Peyer's patch (tissue), 4 donors: ENCODE results near the gene PLEKHG4. TPM values are rescaled to one million over a fixed set of nuclear protein-coding genes. Genes with fewer than 3 reads are reported as not detected.

Experiments used
- DNase-seq, 3 donors: peaks; one replicate each; pipeline ENCODE4 v3.0.0-alpha.2; 2017 to 2019
- H3K27ac ChIP-seq, 4 donors: fragments of 200-600 bp; sonication (generic); one replicate each; pipeline ENCODE4 v1.5.1; 2016 to 2019
- H3K27me3 ChIP-seq, 2 donors: fragments of 200-600 bp; sonication (generic); one replicate each; pipeline ENCODE4 v1.5.1; 2019
- H3K36me3 ChIP-seq, 3 donors: fragments of 200-600 bp; sonication (generic); one replicate each; pipeline ENCODE4 v1.5.1; 2016 to 2019
- H3K4me1 ChIP-seq, 4 donors: fragments of 200-600 bp; sonication (generic); one replicate each; pipeline ENCODE4 v1.5.1; 2016 to 2019
- H3K4me3 ChIP-seq, 4 donors: fragments of 200-600 bp; sonication (generic); 1 replicate in 3 of 4; 2 replicates in 1 of 4; pipeline ENCODE4 v1.5.1; 2016 to 2019; ENCODE audit warnings: mild to moderate bottlenecking in 1 of 4
- H3K9me3 ChIP-seq, 4 donors: fragments of 200-600 bp; sonication (generic); one replicate each; pipeline ENCODE4 v1.5.1; 2016 to 2019; ENCODE audit warnings: mild to moderate bottlenecking in 1 of 4
- CTCF ChIP-seq, 6 experiments: fragments of 450-650 bp in 4 of 6; fragments of 200-600 bp in 2 of 6; sonication (generic) in 1 of 6; IDR thresholded peaks; one replicate each; pipeline ENCODE4 v1.5.1; 2017 to 2019; ENCODE audit warnings: antibody characterized with exemption in 6 of 6, mild to moderate bottlenecking in 3 of 6, moderate library complexity in 1 of 6
- POLR2A ChIP-seq, 2 donors: fragments of 450-650 bp; IDR thresholded peaks; one replicate each; pipeline ENCODE4 v1.5.1; 2017; ENCODE audit warnings: antibody characterized with exemption in 2 of 2, mild to moderate bottlenecking in 2 of 2, moderate library complexity in 2 of 2
- total RNA-seq, 4 donors: library from RNA; depleted of rRNA; stranded (reverse); fragments of >200 nt; gene quantifications; one replicate each; pipeline ENCODE4 v1.1.0, GENCODE V29; 2016

The PLEKHG4 gene
- total RNA-seq, 4 donors from 2014 or later, result 12.3 to 16.5 (median 14.0) TPM

GRCh38 chr16:67329901-67330300, 50.6 kb downstream of the PLEKHG4 start:
- Histone ChIP-seq H3K36me3 (no peaks in the 10 kb centered on the region), H3K4me1 (peaks cover 0 to 10% (median 5%) of the 10 kb centered on the region in 4 donors), H3K9me3 (peaks cover 0 to 5% (median 1%) of the 10 kb centered on the region in 4 donors), H3K4me3 (no peak overlapping the region), H3K27me3 (no peaks in the 10 kb centered on the region), H3K27ac (no peak overlapping the region)
- no peak for DNase-seq
- no peak for TF ChIP-seq CTCF (IDR thresholded peaks at IDR 0.05)
- TF ChIP-seq POLR2A (IDR thresholded peaks at IDR 0.05), result no peak

DNA sequence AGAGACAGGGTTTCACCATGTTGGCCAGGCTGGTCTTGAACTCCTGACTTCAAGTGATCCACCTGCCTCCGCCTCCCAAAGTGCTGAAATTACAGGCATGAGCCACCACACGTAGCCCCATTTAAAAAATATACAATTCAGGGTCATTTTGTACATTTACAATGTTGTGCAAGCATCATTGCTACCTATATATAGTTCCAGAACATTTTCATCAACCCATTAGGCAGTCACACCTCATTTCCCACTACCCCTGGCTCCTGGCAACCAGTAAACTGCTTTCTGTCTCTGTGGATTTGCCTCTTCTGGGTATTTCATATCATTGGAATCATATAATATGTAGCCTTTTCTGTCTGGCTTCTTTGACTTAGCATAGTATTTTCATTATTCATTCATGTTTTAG, 54.0 kb downstream of the PLEKHG4 start:
- TF ChIP-seq CTCF (IDR thresholded peaks at IDR 0.05), result no peak
- TF ChIP-seq POLR2A (IDR thresholded peaks at IDR 0.05), result no peak
- H3K27me3 ChIP-seq, result no peaks in the 10 kb centered on the region
- peaks cover 0 to 7% (median 1%) of the 10 kb centered on the region in 4 donors for H3K9me3 ChIP-seq
- no peaks in the 10 kb centered on the region for H3K4me1 ChIP-seq
- no peaks in the 10 kb centered on the region for H3K36me3 ChIP-seq
- H3K27ac ChIP-seq, result no peak overlapping the region
- no peak overlapping the region for H3K4me3 ChIP-seq
- DNase-seq, result no peak

GRCh38 chr16:67336116-67336515, 56.8 kb downstream of the PLEKHG4 start:
- DNase-seq, result no peak
- TF ChIP-seq CTCF (IDR thresholded peaks at IDR 0.05) (no peak), POLR2A (IDR thresholded peaks at IDR 0.05) (no peak)
- H3K4me3 ChIP-seq, result no peak overlapping the region
- H3K9me3 ChIP-seq, result peaks cover 0 to 7% (median 1%) of the 10 kb centered on the region in 4 donors
- no peak overlapping the region for H3K27ac ChIP-seq
- H3K4me1 ChIP-seq, result no peaks in the 10 kb centered on the region
- H3K36me3 ChIP-seq, result no peaks in the 10 kb centered on the region
- H3K27me3 ChIP-seq, result no peaks in the 10 kb centered on the region

- no peak for DNase-seq
- H3K36me3 ChIP-seq, result no peaks in the 10 kb centered on the region
- H3K27me3 ChIP-seq, result no peaks in the 10 kb centered on the region
- no peak overlapping the region for H3K4me3 ChIP-seq
- peaks cover 0 to 7% (median 1%) of the 10 kb centered on the region in 4 donors for H3K9me3 ChIP-seq
- H3K27ac ChIP-seq, result no peak overlapping the region
- no peak for TF ChIP-seq POLR2A (IDR thresholded peaks at IDR 0.05)
- TF ChIP-seq CTCF (IDR thresholded peaks at IDR 0.05), result no peak
- H3K4me1 ChIP-seq, result no peaks in the 10 kb centered on the region
Measured at GRCh38 chr16:67336648-67337047, 57.3 kb downstream of the PLEKHG4 start.

Other genes with a start within 250 kb of the PLEKHG4 start
- 10 to 100 TPM; 11.4 to 30.6 (median 20.4) TPM for gene PHAF1, start 169.6 kb upstream of the PLEKHG4 start, total RNA-seq
- gene B3GNT9, start 128.5 kb upstream of the PLEKHG4 start, total RNA-seq, result 1 to 10 TPM; 2.5 to 4.0 (median 3.5) TPM
- 10 to 100 TPM; 23.5 to 52.0 (median 32.0) TPM for gene TRADD, start 119.6 kb upstream of the PLEKHG4 start, total RNA-seq
- gene FBXL8, start 119.6 kb upstream of the PLEKHG4 start, total RNA-seq, result 10 to 100 TPM; 19.6 to 57.1 (median 35.1) TPM
- 100 to 1,000 TPM in 1 of 4 donors, 10 to 100 TPM in 3; 15.6 to 140 (median 69.8) TPM for gene HSF4, start 114.8 kb upstream of the PLEKHG4 start, total RNA-seq
- 10 to 100 TPM; 24.4 to 65.2 (median 34.1) TPM for gene NOL3, start 109.0 kb upstream of the PLEKHG4 start, total RNA-seq
- 10 to 100 TPM; 20.8 to 57.8 (median 42.3) TPM for gene MATCAP1, start 95.6 kb upstream of the PLEKHG4 start, total RNA-seq
- 10 to 100 TPM in 1 of 4 donors, 1 to 10 TPM in 3; 1.2 to 10.9 (median 4.7) TPM for gene EXOC3L1, start 89.4 kb upstream of the PLEKHG4 start, total RNA-seq
- 100 to 1,000 TPM; 122 to 182 (median 144) TPM for gene E2F4, start 87.4 kb upstream of the PLEKHG4 start, total RNA-seq
- gene ELMO3, start 80.4 kb upstream of the PLEKHG4 start, total RNA-seq, result 100 to 1,000 TPM in 1 of 4 donors, 10 to 100 TPM in 3; 25.6 to 119 (median 82.2) TPM
- 10 to 100 TPM; 23.9 to 40.3 (median 33.3) TPM for gene TMEM208, start 52.4 kb upstream of the PLEKHG4 start, total RNA-seq
- gene FHOD1, start 32.1 kb upstream of the PLEKHG4 start, total RNA-seq, result 10 to 100 TPM; 13.3 to 64.4 (median 38.8) TPM
- gene SLC9A5, start 30.6 kb upstream of the PLEKHG4 start, total RNA-seq, result 1 to 10 TPM; 1.2 to 2.2 (median 1.8) TPM
- gene KCTD19, start 47.2 kb downstream of the PLEKHG4 start, total RNA-seq, result not detected
- 1 to 10 TPM in 1 of 4 donors, not detected in 3; 5.1 TPM for gene LRRC36, start 47.3 kb downstream of the PLEKHG4 start, total RNA-seq
- 10 to 100 TPM in 2 of 4 donors, 1 to 10 TPM in 2; 6.6 to 33.3 (median 16.6) TPM for gene TPPP3, start 114.0 kb downstream of the PLEKHG4 start, total RNA-seq
- gene ZDHHC1, start 136.9 kb downstream of the PLEKHG4 start, total RNA-seq, result 10 to 100 TPM in 1 of 4 donors, 1 to 10 TPM in 3; 3.5 to 14.5 (median 6.3) TPM
- gene HSD11B2, start 151.6 kb downstream of the PLEKHG4 start, total RNA-seq, result 100 to 1,000 TPM; 116 to 688 (median 499) TPM
- 100 to 1,000 TPM; 131 to 223 (median 202) TPM for gene ATP6V0D1, start 201.6 kb downstream of the PLEKHG4 start, total RNA-seq
- gene AGRP, start 204.0 kb downstream of the PLEKHG4 start, total RNA-seq, result not detected
- 10 to 100 TPM; 10.5 to 70.1 (median 42.5) TPM for gene RIPOR1, start 249.3 kb downstream of the PLEKHG4 start, total RNA-seq